ENCODE measurements around the gene EYA2. TPM values are rescaled to one million over a fixed set of nuclear protein-coding genes. Genes with fewer than 3 reads are reported as not detected.

The EYA2 gene
- total RNA-seq, 1 experiment from 2014 or later: 0.74 TPM

- Histone ChIP-seq H3K27me3 (ENCODE audit: insufficient read depth, low read length) (no peaks in the 10 kb centered on the region), H3K9me3 (ENCODE audit: control insufficient read depth, low read depth, low read length) (no peaks in the 10 kb centered on the region), H4K5ac (ENCODE audit: insufficient read length, low read depth, low read length) (no peak overlapping the region), H3T11ph (ENCODE audit: low read length) (no peak overlapping the region), H3K23me2 (ENCODE audit: insufficient read length, low read depth, low read length, poor library complexity, severe bottlenecking) (no peaks in the 10 kb centered on the region), H3K4me2 (ENCODE audit: insufficient read depth, insufficient read length, low read length) (no peak overlapping the region), H4K20me1 (ENCODE audit: control insufficient read depth, insufficient read depth, insufficient read length) (no peaks in the 10 kb centered on the region), H4K8ac (replicated peaks; ENCODE audit: insufficient read length, low read depth, low read length) (no peak overlapping the region), H4K91ac (ENCODE audit: insufficient read length, low read depth, low read length) (no peak overlapping the region), H3K23ac (ENCODE audit: insufficient read length, low read depth, low read length) (no peak overlapping the region), H3K4ac (ENCODE audit: low read depth, low read length) (no peak overlapping the region), H3K4me1 (ENCODE audit: insufficient read depth, low read length) (no peaks in the 10 kb centered on the region), H2BK5ac (ENCODE audit: insufficient read length, low read length) (no peak overlapping the region), H3K79me2 (ENCODE audit: insufficient read depth, low read length) (no peaks in the 10 kb centered on the region), H2AFZ (ENCODE audit: low read length) (no peak overlapping the region), H3K27ac (ENCODE audit: insufficient read length, low read depth, low read length) (no peak overlapping the region), H3K14ac (ENCODE audit: insufficient read depth, low read length) (no peak overlapping the region), H3K9ac (ENCODE audit: extremely low read depth, insufficient read length, low read length) (no peak overlapping the region), H3K79me1 (ENCODE audit: insufficient read depth, low read depth, low read length, poor library complexity, severe bottlenecking) (no peaks in the 10 kb centered on the region), H2BK120ac (ENCODE audit: low read depth, low read length, poor library complexity, severe bottlenecking) (no peak overlapping the region), H2BK12ac (ENCODE audit: insufficient read length, low read depth, low read length) (no peak overlapping the region), H3K56ac (ENCODE audit: insufficient read length, low read depth, low read length) (no peak overlapping the region), H2BK15ac (ENCODE audit: low read depth, low read length) (no peak overlapping the region), H3K18ac (ENCODE audit: insufficient read length, low read depth, low read length) (no peak overlapping the region), H2BK20ac (ENCODE audit: low read depth, low read length, poor library complexity, severe bottlenecking) (no peak overlapping the region), H2AK5ac (ENCODE audit: insufficient read length, low read length) (no peak overlapping the region)
- H3K27me3 Mint-ChIP-seq (ENCODE audit: low read depth): no peaks in the 10 kb centered on the region
- no peak for DNase-seq
- H3K36me3 Mint-ChIP-seq (ENCODE audit: insufficient read depth in 1 of 3, low read depth in 3 of 3): peaks cover 0 to 9% (median 1%) of the 10 kb centered on the region in 3 experiments; a peak in 2 of 7 replicates
- H3K4me3 Mint-ChIP-seq: no peak overlapping the region
- TF ChIP-seq, protein P1, sequence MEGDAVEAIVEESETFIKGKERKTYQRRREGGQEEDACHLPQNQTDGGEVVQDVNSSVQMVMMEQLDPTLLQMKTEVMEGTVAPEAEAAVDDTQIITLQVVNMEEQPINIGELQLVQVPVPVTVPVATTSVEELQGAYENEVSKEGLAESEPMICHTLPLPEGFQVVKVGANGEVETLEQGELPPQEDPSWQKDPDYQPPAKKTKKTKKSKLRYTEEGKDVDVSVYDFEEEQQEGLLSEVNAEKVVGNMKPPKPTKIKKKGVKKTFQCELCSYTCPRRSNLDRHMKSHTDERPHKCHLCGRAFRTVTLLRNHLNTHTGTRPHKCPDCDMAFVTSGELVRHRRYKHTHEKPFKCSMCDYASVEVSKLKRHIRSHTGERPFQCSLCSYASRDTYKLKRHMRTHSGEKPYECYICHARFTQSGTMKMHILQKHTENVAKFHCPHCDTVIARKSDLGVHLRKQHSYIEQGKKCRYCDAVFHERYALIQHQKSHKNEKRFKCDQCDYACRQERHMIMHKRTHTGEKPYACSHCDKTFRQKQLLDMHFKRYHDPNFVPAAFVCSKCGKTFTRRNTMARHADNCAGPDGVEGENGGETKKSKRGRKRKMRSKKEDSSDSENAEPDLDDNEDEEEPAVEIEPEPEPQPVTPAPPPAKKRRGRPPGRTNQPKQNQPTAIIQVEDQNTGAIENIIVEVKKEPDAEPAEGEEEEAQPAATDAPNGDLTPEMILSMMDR (conservative IDR thresholded peaks at IDR 0.05): no peak
- WGBS (ENCODE audit: extremely low coverage, insufficient read length, low lambda C conversion rate): no CpG with 5 or more reads among the region's 14 CpGs
- peaks cover 5 to 15% of the 10 kb centered on the region in 2 experiments; a peak in 3 of 5 replicates for H3K9me3 Mint-ChIP-seq
- no peak overlapping the region; a peak in 1 of 7 replicates for H3K27ac Mint-ChIP-seq
- H3K4me1 Mint-ChIP-seq: peaks cover 2 to 7% of the 10 kb centered on the region in 2 experiments; a peak in 3 of 4 replicates
Measured at GRCh38 chr20:47142774-47143170, 248.1 kb downstream of the EYA2 start.
